Neutrophil (primary cell): Measurements from ENCODE around the gene KIF26A.

ENCODE experiments used
- H3K27ac ChIP-seq: fragments of 200-600 bp; sonication (generic); 2 replicates; pipeline ENCODE4 v1.5.1; 2016; ENCODE audit warnings: mild to moderate bottlenecking, moderate library complexity
- H3K27me3 ChIP-seq: fragments of 200-600 bp; sonication (generic); 2 replicates; pipeline ENCODE4 v1.6.0; 2016; ENCODE audit warnings: mild to moderate bottlenecking
- H3K36me3 ChIP-seq: fragments of 200-600 bp; sonication (generic); 2 replicates; pipeline ENCODE4 v1.5.1; 2017
- H3K4me1 ChIP-seq, 2 experiments: fragments of 200-600 bp in 1 of 2; sonication (generic) in 1 of 2; 1 replicate in 1 of 2; 2 replicates in 1 of 2; pipeline versions ENCODE4 v1.5.1 to v1.6.1; 2013 to 2016; ENCODE audit warnings: low read depth in 1 of 2, low read length in 1 of 2, mild to moderate bottlenecking in 1 of 2, moderate library complexity in 1 of 2; ENCODE audit not compliant: control insufficient read depth in 1 of 2, insufficient read depth in 1 of 2
- H3K4me3 ChIP-seq, 2 experiments: fragments of 200-600 bp in 1 of 2; sonication (generic) in 1 of 2; 1 replicate in 1 of 2; 2 replicates in 1 of 2; pipeline ENCODE4 v1.5.1; 2013 to 2016; ENCODE audit warnings: low read depth in 1 of 2, low read length in 1 of 2, mild to moderate bottlenecking in 1 of 2, moderate library complexity in 1 of 2
- H3K9me3 ChIP-seq: fragments of 200-600 bp; sonication (generic); 2 replicates; pipeline ENCODE4 v1.5.1; 2016
- TF ChIP-seq, protein P1 (sequence below): fragments of 200-600 bp; sonication (generic); IDR thresholded peaks from 2 replicates; pipeline ENCODE4 v1.5.1; 2016; ENCODE audit warnings: antibody characterized with exemption

KIF26A gene

DNA sequence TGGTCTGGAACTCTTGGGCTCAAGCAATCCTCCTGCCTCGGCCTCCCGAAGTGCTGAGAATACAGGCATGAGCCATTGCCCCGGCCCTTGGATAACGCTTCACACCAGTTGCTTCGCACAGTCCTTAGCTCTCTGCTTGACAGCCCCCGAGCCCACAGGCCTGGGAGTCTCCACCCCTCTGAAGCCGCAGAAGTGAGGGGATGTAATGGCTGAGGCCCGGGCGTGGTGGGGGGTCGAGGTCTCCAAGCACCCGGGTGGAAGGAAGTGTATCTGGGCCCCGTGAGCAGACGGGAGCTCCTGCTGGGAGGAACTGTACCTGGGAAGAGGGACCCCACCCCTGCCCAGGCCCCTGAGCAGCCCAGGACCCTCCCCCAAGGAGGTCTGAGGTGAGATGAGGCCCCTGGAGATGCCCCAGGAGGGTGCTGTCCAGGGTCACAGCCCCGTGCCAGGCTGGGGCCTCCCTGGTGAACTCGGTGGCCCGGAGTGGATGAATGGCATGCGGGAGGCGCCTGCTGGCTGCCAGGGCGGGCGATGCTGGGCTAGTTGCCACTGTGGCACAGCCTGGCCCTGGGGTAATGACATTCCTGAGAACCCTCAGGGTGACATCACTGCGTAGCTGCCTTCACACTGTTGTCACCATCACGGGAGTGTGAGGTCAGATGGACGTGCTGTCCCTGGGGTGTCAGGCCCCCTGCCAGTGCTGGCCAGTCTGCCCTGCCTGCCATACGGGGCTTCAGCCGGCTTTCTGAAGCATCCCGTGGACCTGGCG lies 48.9 kb downstream of the KIF26A start:
- Histone ChIP-seq H3K27ac (no peak overlapping the region), H3K36me3 (no peaks in the 10 kb centered on the region), H3K27me3 (no peaks in the 10 kb centered on the region), H3K9me3 (no peaks in the 10 kb centered on the region), H3K4me1 (no peaks in the 10 kb centered on the region), H3K4me3 (no peak overlapping the region)
- TF ChIP-seq, protein P1, sequence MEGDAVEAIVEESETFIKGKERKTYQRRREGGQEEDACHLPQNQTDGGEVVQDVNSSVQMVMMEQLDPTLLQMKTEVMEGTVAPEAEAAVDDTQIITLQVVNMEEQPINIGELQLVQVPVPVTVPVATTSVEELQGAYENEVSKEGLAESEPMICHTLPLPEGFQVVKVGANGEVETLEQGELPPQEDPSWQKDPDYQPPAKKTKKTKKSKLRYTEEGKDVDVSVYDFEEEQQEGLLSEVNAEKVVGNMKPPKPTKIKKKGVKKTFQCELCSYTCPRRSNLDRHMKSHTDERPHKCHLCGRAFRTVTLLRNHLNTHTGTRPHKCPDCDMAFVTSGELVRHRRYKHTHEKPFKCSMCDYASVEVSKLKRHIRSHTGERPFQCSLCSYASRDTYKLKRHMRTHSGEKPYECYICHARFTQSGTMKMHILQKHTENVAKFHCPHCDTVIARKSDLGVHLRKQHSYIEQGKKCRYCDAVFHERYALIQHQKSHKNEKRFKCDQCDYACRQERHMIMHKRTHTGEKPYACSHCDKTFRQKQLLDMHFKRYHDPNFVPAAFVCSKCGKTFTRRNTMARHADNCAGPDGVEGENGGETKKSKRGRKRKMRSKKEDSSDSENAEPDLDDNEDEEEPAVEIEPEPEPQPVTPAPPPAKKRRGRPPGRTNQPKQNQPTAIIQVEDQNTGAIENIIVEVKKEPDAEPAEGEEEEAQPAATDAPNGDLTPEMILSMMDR, result no peak

DNA sequence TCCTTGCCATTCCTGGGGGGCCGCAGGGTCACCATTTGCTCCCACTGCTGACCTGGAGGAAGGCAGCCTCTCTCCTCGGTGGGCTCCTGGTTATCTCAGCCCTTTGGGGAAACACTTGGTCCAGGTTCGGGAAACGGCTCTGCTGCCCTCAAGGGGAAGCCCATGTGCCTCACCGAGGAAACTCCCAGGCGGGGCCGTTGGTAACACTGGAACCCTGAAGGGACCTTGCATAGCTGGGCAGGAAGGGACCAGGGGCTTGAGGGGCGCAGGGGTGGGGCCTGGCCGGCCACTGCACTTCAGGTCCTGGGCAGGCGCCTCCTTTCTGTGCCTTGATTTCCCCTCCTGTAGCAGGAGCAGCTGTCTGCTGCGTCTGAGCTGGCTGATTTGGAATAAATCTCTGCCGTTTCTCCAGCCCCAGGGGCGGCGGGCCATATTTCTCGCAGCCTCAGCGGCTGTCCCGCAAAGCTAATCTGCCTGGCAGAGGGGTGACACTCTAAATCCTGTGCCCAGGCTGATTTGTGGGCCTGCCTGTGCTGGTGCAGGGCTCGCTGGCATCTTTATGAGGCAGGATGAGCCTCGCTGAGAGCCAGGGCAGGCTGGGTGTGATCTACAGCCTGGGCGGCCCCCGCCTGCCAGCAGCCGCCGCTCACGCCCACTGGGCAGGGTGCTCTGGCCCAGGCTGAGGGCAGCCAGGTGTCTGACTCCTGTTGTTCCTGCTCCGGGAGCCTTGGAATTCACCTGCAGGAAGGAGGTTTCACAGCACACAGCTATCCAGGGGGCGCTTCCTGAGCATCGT lies 49.7 kb downstream of the KIF26A start:
- Histone ChIP-seq H3K27ac (no peak overlapping the region), H3K4me1 (no peaks in the 10 kb centered on the region), H3K27me3 (no peaks in the 10 kb centered on the region), H3K36me3 (no peaks in the 10 kb centered on the region), H3K4me3 (no peak overlapping the region), H3K9me3 (no peaks in the 10 kb centered on the region)
- TF ChIP-seq, protein P1, result no peak

DNA sequence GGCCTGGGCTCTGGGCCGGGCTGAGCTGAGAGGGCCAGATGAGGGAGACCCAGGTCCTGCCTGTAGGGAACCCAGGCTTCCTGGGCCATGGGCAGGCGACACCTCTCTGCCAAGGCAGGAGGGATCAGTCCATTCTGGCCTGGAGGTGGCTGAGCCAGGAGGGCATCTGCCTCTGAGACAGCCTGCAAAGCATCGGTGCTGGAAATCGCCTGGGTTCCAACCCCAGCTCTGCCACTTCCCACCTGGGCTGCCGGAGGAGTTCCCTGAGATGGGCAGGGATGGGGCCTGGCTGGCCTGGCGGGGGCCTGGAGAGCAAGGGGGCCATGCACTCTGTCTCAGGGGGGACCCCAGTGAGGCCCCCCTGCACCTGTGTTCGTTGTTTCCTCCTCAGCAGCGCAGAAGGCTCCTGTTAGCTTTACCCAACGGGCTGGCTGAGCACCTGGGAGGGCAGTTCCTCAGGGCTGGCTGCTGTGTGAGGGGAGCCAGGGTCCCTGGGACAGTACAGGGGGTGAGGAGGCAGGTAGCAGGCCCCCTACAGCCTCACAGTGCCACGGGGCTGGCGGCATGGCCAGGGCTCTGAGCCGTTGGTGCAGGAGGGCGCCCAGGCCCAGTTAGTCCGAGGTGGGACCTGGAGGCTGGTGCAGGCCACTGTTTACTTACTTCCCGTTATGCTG lies 50.5 kb downstream of the KIF26A start:
- TF ChIP-seq, protein P1, result no peak
- Histone ChIP-seq H3K9me3 (no peaks in the 10 kb centered on the region), H3K4me3 (no peak overlapping the region), H3K4me1 (no peaks in the 10 kb centered on the region), H3K27ac (no peak overlapping the region), H3K27me3 (no peaks in the 10 kb centered on the region), H3K36me3 (no peaks in the 10 kb centered on the region)

DNA sequence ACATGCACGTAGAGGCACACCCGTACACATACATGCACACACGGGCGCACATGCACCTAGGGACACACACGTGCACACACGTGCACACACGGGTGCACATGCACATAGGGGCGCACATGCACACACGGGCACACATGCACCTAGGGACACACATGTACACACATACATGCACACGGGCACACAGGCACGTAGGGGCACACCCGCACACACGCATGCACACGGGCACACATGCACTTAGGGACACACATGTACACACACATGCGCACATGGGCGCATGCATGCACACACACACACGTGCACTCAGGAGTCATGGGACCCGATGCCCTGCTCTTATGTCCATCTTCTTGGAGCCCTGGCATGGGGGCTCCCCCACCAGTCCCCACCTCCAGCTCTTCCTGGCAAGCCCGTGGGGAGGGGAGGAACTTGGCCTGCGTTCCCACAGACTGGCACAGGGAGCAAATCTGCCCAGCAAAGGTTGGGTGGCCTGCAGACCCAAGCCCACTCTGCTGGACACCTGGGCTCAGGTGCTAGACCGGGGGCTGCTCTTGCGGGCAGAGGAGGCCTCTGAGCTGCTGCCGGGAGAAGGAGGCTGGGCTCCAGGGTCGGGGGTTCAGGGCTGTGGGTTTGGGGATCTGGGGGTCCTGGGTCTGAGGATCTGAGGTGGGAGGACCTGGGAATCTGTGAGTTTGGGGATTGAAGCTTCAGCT lies 51.4 kb downstream of the KIF26A start:
- TF ChIP-seq, protein P1, result no peak
- Histone ChIP-seq H3K27me3 (no peaks in the 10 kb centered on the region), H3K4me1 (no peaks in the 10 kb centered on the region), H3K9me3 (no peaks in the 10 kb centered on the region), H3K27ac (no peak overlapping the region), H3K4me3 (no peak overlapping the region), H3K36me3 (no peaks in the 10 kb centered on the region)

DNA sequence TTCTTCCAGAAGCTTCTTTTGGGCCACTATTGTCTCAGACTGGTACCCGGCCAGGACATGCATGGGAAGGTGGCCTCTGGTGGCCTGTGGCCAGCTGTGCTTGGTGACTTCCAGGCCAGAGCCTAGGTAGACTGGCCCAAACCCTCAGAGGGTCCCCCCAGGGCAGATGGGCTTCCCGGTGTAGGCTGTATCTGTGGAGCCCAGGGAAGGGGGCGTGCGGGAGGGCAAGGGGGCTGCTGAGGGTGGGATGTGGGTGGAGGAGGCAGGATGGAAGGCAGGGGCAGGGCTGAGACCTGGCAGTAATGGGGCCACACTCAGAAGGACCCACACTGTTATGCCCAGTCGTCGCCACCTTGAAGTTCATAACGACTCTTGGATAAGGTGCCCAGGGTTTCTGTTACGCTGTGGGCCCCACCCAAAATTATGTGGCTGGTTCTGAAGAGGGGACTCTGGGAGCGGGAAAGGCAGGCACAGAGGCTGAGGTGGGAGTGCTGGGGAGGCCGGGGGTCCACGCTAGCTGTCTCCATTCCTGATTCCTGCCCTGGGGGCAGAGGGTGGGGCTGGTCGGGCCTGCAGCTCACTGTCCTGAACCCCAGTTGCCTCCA lies 52.1 kb downstream of the KIF26A start:
- Histone ChIP-seq H3K27me3 (no peaks in the 10 kb centered on the region), H3K4me3 (no peak overlapping the region), H3K9me3 (no peaks in the 10 kb centered on the region), H3K4me1 (no peaks in the 10 kb centered on the region), H3K36me3 (no peaks in the 10 kb centered on the region), H3K27ac (no peak overlapping the region)
- TF ChIP-seq, protein P1, result no peak
